ENCODE results near the gene ARFIP1.

DNA sequence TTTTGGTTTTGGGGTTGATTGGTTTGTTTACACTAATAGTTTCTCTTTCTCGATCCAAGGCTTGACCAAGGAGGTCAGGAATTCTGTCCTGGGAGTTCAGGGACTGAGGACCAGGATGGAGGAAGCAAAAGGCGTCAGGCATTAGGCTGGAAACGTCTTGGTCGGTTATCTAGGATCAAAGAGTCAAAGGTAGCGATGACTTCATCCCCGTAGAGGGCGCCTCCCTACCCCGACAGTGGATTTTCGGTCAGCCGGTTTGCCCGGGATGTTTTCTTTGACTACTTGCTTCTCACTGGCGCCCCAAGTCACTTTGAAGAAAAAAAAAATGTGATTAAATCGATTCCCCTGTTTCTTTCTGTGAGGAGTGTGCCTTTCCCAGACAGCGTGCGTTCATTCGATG lies 155.4 kb downstream of the ARFIP1 start:
- TF ChIP-seq, protein P1, sequence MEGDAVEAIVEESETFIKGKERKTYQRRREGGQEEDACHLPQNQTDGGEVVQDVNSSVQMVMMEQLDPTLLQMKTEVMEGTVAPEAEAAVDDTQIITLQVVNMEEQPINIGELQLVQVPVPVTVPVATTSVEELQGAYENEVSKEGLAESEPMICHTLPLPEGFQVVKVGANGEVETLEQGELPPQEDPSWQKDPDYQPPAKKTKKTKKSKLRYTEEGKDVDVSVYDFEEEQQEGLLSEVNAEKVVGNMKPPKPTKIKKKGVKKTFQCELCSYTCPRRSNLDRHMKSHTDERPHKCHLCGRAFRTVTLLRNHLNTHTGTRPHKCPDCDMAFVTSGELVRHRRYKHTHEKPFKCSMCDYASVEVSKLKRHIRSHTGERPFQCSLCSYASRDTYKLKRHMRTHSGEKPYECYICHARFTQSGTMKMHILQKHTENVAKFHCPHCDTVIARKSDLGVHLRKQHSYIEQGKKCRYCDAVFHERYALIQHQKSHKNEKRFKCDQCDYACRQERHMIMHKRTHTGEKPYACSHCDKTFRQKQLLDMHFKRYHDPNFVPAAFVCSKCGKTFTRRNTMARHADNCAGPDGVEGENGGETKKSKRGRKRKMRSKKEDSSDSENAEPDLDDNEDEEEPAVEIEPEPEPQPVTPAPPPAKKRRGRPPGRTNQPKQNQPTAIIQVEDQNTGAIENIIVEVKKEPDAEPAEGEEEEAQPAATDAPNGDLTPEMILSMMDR (IDR thresholded peaks at IDR 0.05): peak; percentile 48
- TF ChIP-seq EZH2 (IDR thresholded peaks at IDR 0.05) (no peak), EZH2phosphoT487 (IDR thresholded peaks at IDR 0.05) (peak; percentile 49)

Data from neural progenitor cell (in vitro differentiated cells).